ENCODE measurements around the gene RSPRY1.

RSPRY1 gene

DNA sequence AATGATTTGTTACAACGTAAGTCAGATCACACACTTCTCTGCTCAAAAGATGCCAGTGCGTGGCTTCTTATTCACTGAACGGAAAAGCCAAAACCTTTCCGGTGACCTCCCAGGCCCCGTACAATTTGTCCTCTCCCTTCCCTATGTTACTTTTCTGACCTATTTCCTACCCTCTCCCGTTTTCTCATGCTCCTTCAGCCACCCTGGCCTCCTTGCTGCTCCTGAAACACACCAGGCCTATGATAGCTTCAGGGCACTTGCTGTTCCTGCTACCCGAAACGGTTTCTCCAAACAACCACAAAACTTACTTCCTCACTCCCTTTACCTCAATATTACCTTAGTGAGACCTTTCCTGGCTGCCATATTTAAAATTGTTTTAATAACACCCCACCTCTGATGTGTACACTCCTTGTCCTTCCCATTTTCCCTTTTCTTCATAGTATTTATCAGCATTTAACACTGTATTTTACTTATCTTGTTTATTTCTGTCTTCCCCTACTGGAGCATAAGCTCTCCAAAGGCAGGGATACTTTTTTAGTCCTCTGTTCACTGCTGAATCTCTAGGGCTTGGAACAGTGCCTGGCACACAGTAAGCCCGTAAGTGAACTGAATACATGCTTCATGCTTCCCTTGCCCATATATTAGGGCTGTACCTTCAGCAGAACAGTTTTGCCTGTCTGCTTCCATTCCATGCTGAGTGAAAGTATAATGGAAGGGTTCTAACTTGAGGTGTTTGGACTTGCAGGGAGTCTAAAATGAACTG is 48.0 kb downstream of the RSPRY1 start:
- Mint-ChIP-seq H3K9me3 (no peaks in the 10 kb centered on the region), H3K36me3 (peaks cover 21% of the 10 kb centered on the region), H3K4me1 (peaks cover 17% of the 10 kb centered on the region), H3K27ac (peak overlapping the region; percentile 95), H3K27me3 (no peaks in the 10 kb centered on the region), H3K4me3 (no peak overlapping the region)
- ATAC-seq (ENCODE audit: low read depth) = no peak
- no peak for DNase-seq (ENCODE audit: low spot score in 2 of 2)

DNA sequence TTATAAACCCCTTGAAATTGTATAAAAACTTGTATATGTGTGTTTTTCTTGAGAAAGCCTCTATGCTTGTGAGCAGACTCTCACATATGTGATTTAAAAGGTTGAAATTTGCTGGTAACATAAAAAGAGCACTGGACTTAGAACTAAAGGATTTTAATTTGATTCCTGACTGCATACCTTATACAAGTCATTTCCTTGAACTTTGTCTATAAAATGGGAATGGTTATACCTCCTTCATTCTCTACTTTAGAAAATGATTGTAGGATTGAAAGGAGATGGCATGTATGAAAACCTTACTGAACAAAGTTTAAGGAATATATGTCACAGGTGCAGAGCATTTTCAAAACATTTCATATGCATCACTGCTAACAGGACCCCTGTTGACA is 48.6 kb downstream of the RSPRY1 start:
- ATAC-seq (ENCODE audit: low read depth) (no peak), DNase-seq (ENCODE audit: low spot score in 2 of 2) (no peak)
- Mint-ChIP-seq H3K4me3 (peak overlapping the region; percentile 75), H3K27ac (peak overlapping the region; percentile 95), H3K36me3 (peaks cover 21% of the 10 kb centered on the region), H3K9me3 (no peaks in the 10 kb centered on the region), H3K4me1 (peaks cover 17% of the 10 kb centered on the region), H3K27me3 (no peaks in the 10 kb centered on the region)

DNA sequence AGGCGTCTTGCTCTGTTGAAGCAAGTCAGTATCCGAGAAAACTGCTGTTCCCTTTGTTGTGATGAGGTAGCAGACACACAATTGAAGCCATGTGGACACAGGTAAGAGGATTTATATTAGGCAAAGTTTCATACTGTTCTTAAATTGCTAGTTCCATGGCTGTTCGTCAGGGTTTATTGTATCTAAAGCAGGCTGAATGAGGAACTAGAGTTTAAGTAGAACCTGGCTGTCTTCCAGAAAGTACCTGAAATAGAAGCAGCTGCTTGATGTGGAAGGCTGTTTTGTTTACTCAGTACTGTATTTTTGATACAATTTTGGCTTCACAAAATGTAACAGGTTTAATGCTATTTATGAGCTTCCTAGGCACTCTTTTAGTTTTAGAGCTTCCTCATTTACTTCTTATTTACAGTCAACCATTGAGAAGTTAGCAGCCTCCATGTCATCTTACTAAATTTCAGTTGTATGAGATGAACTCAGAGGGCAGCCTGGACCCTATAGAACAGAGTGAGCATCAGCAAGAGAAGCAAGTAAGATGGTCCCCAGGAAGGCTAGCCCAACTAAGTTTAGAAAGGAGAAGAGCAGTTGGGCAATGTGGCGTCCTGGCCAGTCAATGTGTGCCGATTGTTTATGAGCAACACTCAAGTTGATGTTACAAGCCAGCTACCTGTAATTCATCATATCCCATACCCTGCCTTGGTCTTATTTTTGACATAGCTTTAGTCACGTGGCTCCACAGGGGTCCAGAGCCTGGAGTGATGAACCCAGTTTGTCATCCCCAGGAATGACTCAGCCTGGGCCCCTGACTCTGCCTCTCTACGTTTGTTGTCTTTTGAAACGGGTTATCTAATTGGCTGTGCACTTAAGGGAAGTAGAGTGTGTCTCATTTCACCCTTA is 49.2 kb downstream of the RSPRY1 start:
- Mint-ChIP-seq H3K27ac (peak overlapping the region; percentile 95), H3K9me3 (no peaks in the 10 kb centered on the region), H3K27me3 (no peaks in the 10 kb centered on the region), H3K4me1 (peaks cover 17% of the 10 kb centered on the region), H3K4me3 (peak overlapping the region; percentile 75), H3K36me3 (peaks cover 21% of the 10 kb centered on the region)
- peak; percentile 91 for ATAC-seq (ENCODE audit: low read depth)
- DNase-seq (ENCODE audit: low spot score in 2 of 2) = peak in 1 of 2 donors; percentile 41

DNA sequence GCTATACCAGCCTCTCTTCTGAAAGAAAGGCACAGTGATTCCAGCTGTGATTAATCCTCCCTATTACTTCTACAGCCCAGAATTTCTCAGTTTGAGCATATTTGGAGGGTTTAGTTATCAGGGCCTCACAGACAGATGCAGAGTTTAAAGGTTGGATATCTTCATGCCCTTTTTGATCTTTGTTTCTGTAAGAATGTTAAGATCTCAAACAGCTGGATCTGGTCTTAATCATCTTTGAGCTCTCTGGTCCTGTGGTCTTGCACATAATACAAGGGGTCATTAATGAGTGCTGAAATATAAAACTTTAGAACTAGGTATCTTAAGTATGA is 49.9 kb downstream of the RSPRY1 start:
- H3K4me1 Mint-ChIP-seq = peaks cover 22% of the 10 kb centered on the region
- no peak overlapping the region for H3K4me3 Mint-ChIP-seq
- peaks cover 21% of the 10 kb centered on the region for H3K36me3 Mint-ChIP-seq
- no peaks in the 10 kb centered on the region for H3K9me3 Mint-ChIP-seq
- peak overlapping the region; percentile 95 for H3K27ac Mint-ChIP-seq
- ATAC-seq (ENCODE audit: low read depth) = no peak
- no peaks in the 10 kb centered on the region for H3K27me3 Mint-ChIP-seq
- no peak for DNase-seq (ENCODE audit: low spot score in 2 of 2)

DNA sequence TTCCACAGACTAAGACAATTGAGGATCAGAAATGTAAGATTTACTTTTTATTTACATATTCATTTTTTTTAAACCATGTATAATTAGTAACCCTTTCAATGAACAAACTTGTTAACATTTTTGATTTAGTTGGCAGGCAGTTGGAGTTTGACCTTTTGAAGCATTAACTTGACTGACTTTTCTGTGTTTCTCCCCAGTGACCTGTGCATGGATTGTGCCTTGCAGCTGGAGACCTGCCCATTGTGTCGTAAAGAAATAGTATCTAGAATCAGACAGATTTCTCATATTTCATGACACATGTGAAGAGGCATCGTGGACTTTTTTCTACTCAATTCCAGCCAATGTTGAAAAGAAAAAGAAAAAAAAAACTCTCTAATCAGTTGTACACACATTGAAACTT is 52.6 kb downstream of the RSPRY1 start:
- Mint-ChIP-seq H3K9me3 (no peaks in the 10 kb centered on the region), H3K36me3 (peaks cover 12% of the 10 kb centered on the region), H3K27ac (peak overlapping the region; percentile 31), H3K4me3 (no peak overlapping the region), H3K27me3 (no peaks in the 10 kb centered on the region), H3K4me1 (peaks cover 26% of the 10 kb centered on the region)
- DNase-seq (ENCODE audit: low spot score in 2 of 2) = no peak
- ATAC-seq (ENCODE audit: low read depth) = no peak

DNA sequence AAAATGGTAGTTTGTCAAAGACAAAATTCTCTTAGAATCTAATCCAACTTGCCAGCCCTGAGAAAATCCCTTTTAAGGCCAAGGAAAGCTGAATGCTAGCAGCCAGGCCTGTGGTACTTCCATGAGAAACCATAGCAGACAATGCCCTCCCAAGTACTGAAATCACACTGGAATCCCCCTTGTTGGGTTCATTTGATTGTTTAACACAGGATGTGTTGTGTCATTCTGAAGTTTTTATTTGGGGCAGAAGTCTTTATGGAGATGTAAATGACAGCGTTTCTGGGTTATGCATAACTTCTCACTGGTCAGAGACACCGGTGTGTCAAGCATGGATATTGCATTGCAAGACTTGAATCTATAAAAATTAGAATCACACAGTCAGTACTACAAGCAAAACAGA is 53.0 kb downstream of the RSPRY1 start:
- Mint-ChIP-seq H3K36me3 (peaks cover 7% of the 10 kb centered on the region), H3K9me3 (no peaks in the 10 kb centered on the region), H3K27ac (peak overlapping the region; percentile 31), H3K4me1 (peaks cover 22% of the 10 kb centered on the region), H3K27me3 (no peaks in the 10 kb centered on the region), H3K4me3 (no peak overlapping the region)
- ATAC-seq (ENCODE audit: low read depth) (no peak), DNase-seq (ENCODE audit: low spot score in 2 of 2) (no peak)

DNA sequence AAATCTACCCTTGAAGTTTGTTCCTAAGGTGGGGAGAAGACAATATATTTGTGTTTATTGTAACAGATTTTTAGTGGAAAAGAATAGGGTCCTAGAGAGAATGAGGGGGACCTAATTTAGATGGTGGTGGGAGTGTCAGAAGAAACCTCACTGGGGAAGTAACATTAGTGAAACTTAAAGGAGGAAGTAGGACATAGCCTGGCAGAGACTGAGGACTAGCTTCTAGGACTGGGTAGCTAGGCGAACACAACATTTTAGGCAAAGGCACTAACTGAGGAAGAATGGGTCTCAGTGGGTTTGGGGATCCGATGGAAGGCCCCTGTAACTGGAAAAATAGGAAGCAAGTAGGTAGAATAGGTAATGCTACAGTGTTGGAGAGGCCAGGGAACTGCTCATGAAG is 54.7 kb downstream of the RSPRY1 start:
- H3K4me1 Mint-ChIP-seq = peaks cover 25% of the 10 kb centered on the region
- peak overlapping the region; percentile 48 for H3K4me3 Mint-ChIP-seq
- peaks cover 4% of the 10 kb centered on the region for H3K36me3 Mint-ChIP-seq
- H3K27me3 Mint-ChIP-seq = no peaks in the 10 kb centered on the region
- ATAC-seq (ENCODE audit: low read depth) (peak; percentile 44), DNase-seq (ENCODE audit: low spot score in 2 of 2) (peak in 1 of 2 donors; percentile 36)
- H3K27ac Mint-ChIP-seq = peak overlapping the region; percentile 87
- H3K9me3 Mint-ChIP-seq = no peaks in the 10 kb centered on the region

DNA sequence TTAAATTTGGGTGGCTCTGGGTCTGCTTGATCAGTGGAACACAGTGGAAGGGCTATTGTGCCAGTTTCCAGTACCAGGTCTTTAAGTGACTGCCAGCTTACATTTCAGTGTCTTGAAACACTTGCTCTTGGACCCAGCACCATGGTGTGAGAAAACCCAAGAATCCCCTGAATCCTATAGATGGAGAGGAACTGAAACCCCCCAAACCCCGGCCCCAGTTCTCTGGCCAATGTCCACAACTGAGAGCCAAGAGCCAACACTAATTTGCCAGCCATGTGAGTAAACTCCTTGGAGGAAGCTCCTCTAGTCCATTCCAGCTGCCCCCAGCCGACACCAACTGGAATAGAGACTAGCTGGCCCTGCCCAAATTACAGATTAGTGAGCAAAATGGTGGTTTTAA is 56.5 kb downstream of the RSPRY1 start:
- H3K27ac Mint-ChIP-seq = peak overlapping the region; percentile 60
- no peak for ATAC-seq (ENCODE audit: low read depth)
- no peak for DNase-seq (ENCODE audit: low spot score in 2 of 2)
- peaks cover 24% of the 10 kb centered on the region for H3K4me1 Mint-ChIP-seq
- H3K36me3 Mint-ChIP-seq = peaks cover 4% of the 10 kb centered on the region
- H3K4me3 Mint-ChIP-seq = no peak overlapping the region
- H3K9me3 Mint-ChIP-seq = no peaks in the 10 kb centered on the region
- no peaks in the 10 kb centered on the region for H3K27me3 Mint-ChIP-seq

DNA sequence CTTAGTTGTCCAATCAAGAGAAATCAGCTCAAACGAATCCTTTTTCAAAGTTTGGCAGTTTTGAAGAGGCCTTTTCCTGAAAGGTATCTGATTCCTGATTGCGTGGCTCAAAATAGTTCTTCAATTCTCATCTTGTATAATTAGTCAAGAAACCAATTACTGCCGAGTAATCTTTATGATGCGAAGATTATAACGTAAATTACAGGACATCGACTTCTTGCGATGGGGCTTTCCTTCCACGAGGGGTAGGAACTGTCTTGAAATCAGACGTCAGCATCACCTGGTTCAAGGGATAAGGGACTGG is 58.3 kb downstream of the RSPRY1 start:
- Mint-ChIP-seq H3K27me3 (no peaks in the 10 kb centered on the region), H3K9me3 (no peaks in the 10 kb centered on the region), H3K4me3 (peak overlapping the region; percentile 90), H3K4me1 (peaks cover 24% of the 10 kb centered on the region), H3K36me3 (peaks cover 6% of the 10 kb centered on the region), H3K27ac (peak overlapping the region; percentile 90)
- DNase-seq (ENCODE audit: low spot score in 2 of 2) (no peak), ATAC-seq (ENCODE audit: low read depth) (peak; percentile 47)

DNA sequence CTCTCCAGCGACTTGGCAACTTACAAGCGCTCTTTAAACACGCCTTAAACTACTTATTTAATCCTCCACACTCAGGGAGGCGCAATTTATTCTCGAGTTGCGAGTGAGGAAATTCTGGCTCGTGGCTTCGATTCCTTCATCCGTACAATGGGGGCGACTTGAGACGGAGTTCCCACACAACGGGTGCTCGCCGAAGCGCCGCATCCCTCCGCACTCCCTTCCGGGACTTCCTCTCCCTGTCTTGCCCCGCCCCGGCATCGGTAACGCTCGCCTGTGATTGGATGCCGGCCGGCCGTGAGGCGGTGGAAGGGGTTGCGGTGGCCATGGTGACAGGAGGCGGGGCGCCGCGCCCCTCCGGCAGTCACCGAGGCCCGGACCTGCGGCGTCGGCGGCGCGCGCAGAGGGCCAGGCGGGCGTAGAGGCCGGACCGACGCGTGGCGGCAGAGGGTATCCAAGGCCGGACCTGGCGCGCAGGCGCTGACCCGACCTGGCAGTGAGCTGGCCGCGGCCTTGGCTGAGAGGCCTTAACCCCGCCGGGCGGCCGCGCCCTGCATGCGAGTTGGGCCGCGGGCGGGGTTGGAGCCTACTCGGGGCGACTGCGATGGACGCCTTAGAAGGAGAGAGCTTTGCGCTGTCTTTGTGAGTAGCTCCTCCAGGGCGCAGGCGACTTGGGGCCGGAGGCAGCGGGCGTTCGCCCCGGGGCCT is 58.8 kb downstream of the RSPRY1 start, which contains the start of gene ARL2BP:
Gene ARL2BP (plus strand): TSS at position 493 of the 705 bp plus-strand sequence. CDS start 109 bp downstream, at position 602.
- Mint-ChIP-seq H3K27me3 (no peaks in the 10 kb centered on the region), H3K9me3 (no peaks in the 10 kb centered on the region), H3K36me3 (peaks cover 9% of the 10 kb centered on the region), H3K27ac (peak within 1 kb of the TSS; percentile 90), H3K4me1 (peaks cover 24% of the 10 kb centered on the region), H3K4me3 (peak within 1 kb of the TSS; percentile 90)
- DNase-seq (ENCODE audit: low spot score in 2 of 2) = peak; percentile 91 to 94
- ATAC-seq (ENCODE audit: low read depth) = peak; percentile 91

DNA sequence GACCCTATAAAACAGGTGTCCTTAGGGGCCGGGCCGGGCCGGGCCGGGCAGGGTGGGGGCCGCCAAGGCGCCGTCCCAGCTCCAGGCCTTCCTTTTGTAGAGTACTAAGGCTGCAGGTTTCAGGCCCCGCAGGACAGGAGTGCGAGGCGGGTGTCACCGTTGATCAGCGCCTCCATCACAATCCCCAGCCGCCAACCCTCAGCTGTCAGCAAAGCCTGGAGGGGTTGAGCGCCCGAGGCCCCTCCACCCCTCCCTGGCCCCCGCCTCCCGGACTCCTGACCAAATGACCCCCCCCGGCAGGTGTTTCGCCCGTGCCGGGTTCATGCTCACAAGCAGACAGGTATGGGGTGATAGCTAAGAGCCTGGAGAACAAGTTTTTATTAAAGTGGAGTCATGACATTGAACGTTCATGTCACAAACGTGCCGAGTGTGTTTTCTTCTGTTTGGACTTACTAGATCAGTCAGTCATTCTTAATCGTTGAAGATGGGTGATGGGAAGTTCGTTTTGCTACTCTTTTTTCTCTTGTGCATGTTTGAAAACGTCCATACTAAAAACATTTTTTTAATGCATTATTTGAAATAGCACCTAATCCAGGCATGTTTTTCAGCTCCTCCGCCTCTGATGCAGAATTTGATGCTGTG is 59.5 kb downstream of the RSPRY1 start:
- Mint-ChIP-seq H3K27ac (peak overlapping the region; percentile 47), H3K4me3 (peak overlapping the region; percentile 90), H3K9me3 (no peaks in the 10 kb centered on the region), H3K27me3 (no peaks in the 10 kb centered on the region), H3K4me1 (peaks cover 22% of the 10 kb centered on the region), H3K36me3 (peaks cover 12% of the 10 kb centered on the region)
- ATAC-seq (ENCODE audit: low read depth) (peak; percentile 7), DNase-seq (ENCODE audit: low spot score in 2 of 2) (no peak)

DNA sequence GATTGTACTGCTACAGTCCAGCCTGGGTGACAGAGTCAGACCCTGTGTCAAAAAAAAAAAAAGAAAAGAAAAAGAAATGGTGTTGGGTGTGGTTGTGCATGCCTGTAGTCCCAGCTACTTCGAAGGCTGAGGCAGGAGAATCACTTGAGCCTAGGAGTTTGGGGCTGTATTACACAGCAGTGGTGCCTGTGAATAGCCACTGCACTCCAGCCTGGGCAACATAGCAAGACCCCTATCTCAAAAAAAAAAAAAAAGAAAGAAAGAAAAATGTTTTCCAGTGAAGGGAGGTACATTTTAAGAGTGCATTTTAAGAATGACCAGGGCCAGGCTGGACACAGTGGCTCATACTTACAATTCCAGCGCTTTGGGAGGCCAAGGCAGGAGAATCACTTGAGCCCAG is 65.2 kb downstream of the RSPRY1 start:
- no peak for DNase-seq (ENCODE audit: low spot score in 2 of 2)
- Mint-ChIP-seq H3K4me3 (no peak overlapping the region), H3K9me3 (peaks cover 3% of the 10 kb centered on the region), H3K27ac (no peak overlapping the region), H3K4me1 (no peaks in the 10 kb centered on the region), H3K36me3 (peaks cover 33% of the 10 kb centered on the region), H3K27me3 (no peaks in the 10 kb centered on the region)
- no peak for ATAC-seq (ENCODE audit: low read depth)

DNA sequence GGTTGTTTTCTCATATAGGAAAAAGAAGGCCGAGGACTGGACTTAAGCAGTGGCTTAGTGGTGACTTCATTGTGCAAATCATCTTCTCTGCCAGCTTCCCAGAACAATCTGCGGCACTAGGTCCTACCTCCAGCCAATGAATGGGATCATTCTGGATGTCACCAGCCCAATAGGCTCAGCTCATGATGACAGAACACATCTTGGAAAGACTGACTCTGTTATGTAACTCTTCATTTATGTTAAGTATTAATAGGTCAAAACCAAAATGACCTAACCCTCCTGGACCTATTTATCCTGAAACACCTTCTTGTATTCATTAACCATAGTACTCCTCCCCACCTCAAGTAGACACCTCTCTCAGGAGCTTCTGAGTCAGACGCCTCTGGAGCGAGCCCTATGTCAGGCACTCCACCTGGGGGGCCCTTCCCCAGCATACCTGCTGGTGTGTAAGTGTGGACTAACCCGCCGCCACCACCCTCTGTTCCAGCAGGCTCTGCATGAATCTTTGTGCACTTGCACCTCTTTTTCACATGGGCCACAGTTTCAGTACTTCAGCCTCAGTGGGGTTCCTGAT is 66.1 kb downstream of the RSPRY1 start:
- ATAC-seq (ENCODE audit: low read depth) = no peak
- no peak for DNase-seq (ENCODE audit: low spot score in 2 of 2)
- H3K9me3 Mint-ChIP-seq = peaks cover 3% of the 10 kb centered on the region
- H3K4me1 Mint-ChIP-seq = no peaks in the 10 kb centered on the region
- no peak overlapping the region for H3K4me3 Mint-ChIP-seq
- H3K27me3 Mint-ChIP-seq = no peaks in the 10 kb centered on the region
- no peak overlapping the region for H3K27ac Mint-ChIP-seq
- peaks cover 33% of the 10 kb centered on the region for H3K36me3 Mint-ChIP-seq
